Upper lobe of right lung (tissue), 1 donor: ENCODE results near the gene KCNMA1. TPM values are rescaled to one million over a fixed set of nuclear protein-coding genes. Genes with fewer than 3 reads are reported as not detected.

ENCODE experiments used
- ATAC-seq: fragments of 200-7000 bp; cut with Tn5 transposase; one replicate; pipeline ENCODE4 v1.9.1; 2020; ENCODE audit warnings: mild to moderate bottlenecking, moderate library complexity
- DNase-seq: peaks from one replicate; pipeline ENCODE4 v3.0.0-alpha.2; 2020
- H3K27ac ChIP-seq: fragments of 200-600 bp; one replicate; pipeline ENCODE4 v1.8.0; 2022
- H3K27me3 ChIP-seq: fragments of 200-600 bp; one replicate; pipeline ENCODE4 v1.8.0; 2022; ENCODE audit warnings: mild to moderate bottlenecking
- H3K36me3 ChIP-seq: fragments of 200-600 bp; one replicate; pipeline ENCODE4 v1.8.0; 2022
- H3K4me1 ChIP-seq: fragments of 200-600 bp; one replicate; pipeline ENCODE4 v1.8.0; 2022
- H3K4me3 ChIP-seq: fragments of 200-600 bp; one replicate; pipeline ENCODE4 v1.8.0; 2022; ENCODE audit warnings: mild to moderate bottlenecking
- H3K9me3 ChIP-seq: fragments of 200-600 bp; one replicate; pipeline ENCODE4 v1.8.0; 2022
- intact Hi-C: fragments of 100-400 bp; cut with DNase I; formaldehyde crosslinking; loops from one replicate; pipeline ENCODE4 v1.11.0; 2022
- total RNA-seq: library from RNA; stranded (reverse); fragmentation: NEBNext Ultra II Directional; extraction: Animal tissue kit (Norgen Biotek cat#: 25700); gene quantifications from one replicate; pipeline ENCODE4 v1.2.1, GENCODE V29; 2021
- TF ChIP-seq, protein P1 (sequence below): fragments of 200-600 bp; IDR thresholded peaks from one replicate; pipeline ENCODE4 v1.8.0; 2022; ENCODE audit warnings: antibody characterized with exemption
- donor health status: DM: no; HTN: yes; CAD: no; lungs with severe emphysema.

KCNMA1 gene
- total RNA-seq, 1 donor from 2014 or later: 26.3 TPM

DNA sequence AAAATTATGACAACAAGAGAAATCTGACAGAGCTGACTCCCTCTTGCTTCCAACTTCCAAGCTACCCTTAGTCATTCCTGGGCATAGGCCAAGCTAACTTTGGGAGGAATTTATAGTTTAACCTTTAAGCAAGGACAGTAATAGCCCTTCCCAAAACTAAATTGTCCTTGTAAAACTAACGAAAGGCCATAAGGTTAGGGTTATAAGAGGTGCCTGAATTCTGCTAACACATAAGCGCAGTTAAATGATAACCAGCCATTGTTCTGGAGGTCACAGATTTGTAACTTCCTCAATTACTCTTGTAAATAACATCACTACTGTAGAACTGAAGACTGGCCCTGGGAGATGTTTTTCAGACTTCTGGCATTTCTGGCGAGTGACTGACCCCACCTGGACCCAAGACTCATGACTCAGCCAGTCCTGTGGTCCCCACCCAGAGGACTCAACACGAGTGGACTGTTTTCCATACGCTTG, 481.2 kb downstream of the KCNMA1 start:
- Histone ChIP-seq H3K27me3 (no peaks in the 10 kb centered on the region), H3K27ac (no peak overlapping the region), H3K36me3 (no peaks in the 10 kb centered on the region), H3K4me3 (no peak overlapping the region), H3K4me1 (no peaks in the 10 kb centered on the region), H3K9me3 (no peaks in the 10 kb centered on the region)
- intact Hi-C loops: no loop called here
- DNase-seq: no peak
- TF ChIP-seq, protein P1, sequence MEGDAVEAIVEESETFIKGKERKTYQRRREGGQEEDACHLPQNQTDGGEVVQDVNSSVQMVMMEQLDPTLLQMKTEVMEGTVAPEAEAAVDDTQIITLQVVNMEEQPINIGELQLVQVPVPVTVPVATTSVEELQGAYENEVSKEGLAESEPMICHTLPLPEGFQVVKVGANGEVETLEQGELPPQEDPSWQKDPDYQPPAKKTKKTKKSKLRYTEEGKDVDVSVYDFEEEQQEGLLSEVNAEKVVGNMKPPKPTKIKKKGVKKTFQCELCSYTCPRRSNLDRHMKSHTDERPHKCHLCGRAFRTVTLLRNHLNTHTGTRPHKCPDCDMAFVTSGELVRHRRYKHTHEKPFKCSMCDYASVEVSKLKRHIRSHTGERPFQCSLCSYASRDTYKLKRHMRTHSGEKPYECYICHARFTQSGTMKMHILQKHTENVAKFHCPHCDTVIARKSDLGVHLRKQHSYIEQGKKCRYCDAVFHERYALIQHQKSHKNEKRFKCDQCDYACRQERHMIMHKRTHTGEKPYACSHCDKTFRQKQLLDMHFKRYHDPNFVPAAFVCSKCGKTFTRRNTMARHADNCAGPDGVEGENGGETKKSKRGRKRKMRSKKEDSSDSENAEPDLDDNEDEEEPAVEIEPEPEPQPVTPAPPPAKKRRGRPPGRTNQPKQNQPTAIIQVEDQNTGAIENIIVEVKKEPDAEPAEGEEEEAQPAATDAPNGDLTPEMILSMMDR: no peak
- no peak for ATAC-seq

- no peaks in the 10 kb centered on the region for H3K36me3 ChIP-seq
- ATAC-seq (no peak), DNase-seq (no peak)
- intact Hi-C loops: no loop called here
- no peak overlapping the region for H3K27ac ChIP-seq
- H3K4me1 ChIP-seq: no peaks in the 10 kb centered on the region
- no peaks in the 10 kb centered on the region for H3K27me3 ChIP-seq
- TF ChIP-seq, protein P1: no peak
- no peaks in the 10 kb centered on the region for H3K9me3 ChIP-seq
- H3K4me3 ChIP-seq: no peak overlapping the region
These were observed 485.4 kb downstream of the KCNMA1 start for GRCh38 chr10:77152256-77152655.

DNA sequence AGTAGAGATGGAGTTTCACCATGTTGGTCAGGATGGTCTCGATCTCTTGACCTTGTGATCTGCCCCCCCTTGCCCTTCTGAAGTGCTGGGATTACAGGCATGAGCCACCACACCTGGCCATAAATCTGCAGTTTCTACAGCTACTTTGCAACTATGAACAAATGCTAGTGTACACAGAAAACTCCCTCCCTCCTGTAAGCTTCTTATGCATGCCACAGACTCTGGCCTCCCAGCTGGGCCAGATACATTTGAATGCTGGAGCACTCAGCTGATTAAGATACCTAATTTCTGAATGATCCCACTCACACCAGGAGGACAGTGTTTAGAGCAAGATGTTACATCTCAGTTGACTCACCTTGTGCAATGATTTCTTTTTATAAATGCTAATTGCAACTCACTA, 486.2 kb downstream of the KCNMA1 start:
- H3K4me1 ChIP-seq: no peaks in the 10 kb centered on the region
- no peaks in the 10 kb centered on the region for H3K36me3 ChIP-seq
- H3K4me3 ChIP-seq: no peak overlapping the region
- ATAC-seq (no peak), DNase-seq (no peak)
- H3K27ac ChIP-seq: no peak overlapping the region
- TF ChIP-seq, protein P1: no peak
- H3K9me3 ChIP-seq: no peaks in the 10 kb centered on the region
- H3K27me3 ChIP-seq: no peaks in the 10 kb centered on the region
- intact Hi-C loops: no loop called here

GRCh38 chr10:77149706-77150105, 487.9 kb downstream of the KCNMA1 start:
- ATAC-seq: no peak
- Histone ChIP-seq H3K27ac (no peak overlapping the region), H3K36me3 (no peaks in the 10 kb centered on the region), H3K9me3 (no peaks in the 10 kb centered on the region), H3K4me1 (no peaks in the 10 kb centered on the region), H3K27me3 (no peaks in the 10 kb centered on the region), H3K4me3 (no peak overlapping the region)
- intact Hi-C loops: no loop called here
- DNase-seq: no peak
- TF ChIP-seq, protein P1: no peak

GRCh38 chr10:77149001-77149400, 488.6 kb downstream of the KCNMA1 start:
- Histone ChIP-seq H3K4me1 (no peaks in the 10 kb centered on the region), H3K27ac (no peak overlapping the region), H3K27me3 (no peaks in the 10 kb centered on the region), H3K36me3 (no peaks in the 10 kb centered on the region), H3K4me3 (no peak overlapping the region), H3K9me3 (no peaks in the 10 kb centered on the region)
- ATAC-seq: no peak
- TF ChIP-seq, protein P1: no peak
- intact Hi-C loops: no loop called here
- no peak for DNase-seq

GRCh38 chr10:77147871-77148270, 489.7 kb downstream of the KCNMA1 start:
- no peak for DNase-seq
- TF ChIP-seq, protein P1: no peak
- no peak for ATAC-seq
- Histone ChIP-seq H3K4me1 (no peaks in the 10 kb centered on the region), H3K27ac (no peak overlapping the region), H3K36me3 (no peaks in the 10 kb centered on the region), H3K4me3 (no peak overlapping the region), H3K27me3 (no peaks in the 10 kb centered on the region), H3K9me3 (no peaks in the 10 kb centered on the region)
- intact Hi-C loops: no loop called here
